HepG2 (cell line): ENCODE measurements around the gene NDEL1. TPM values are rescaled to one million over a fixed set of nuclear protein-coding genes. Genes with fewer than 3 reads are reported as not detected.

Experiments used
- ARNT ChIP-seq: fragments of 450-650 bp; IDR thresholded peaks from 2 replicates; pipeline ENCODE4 v1.6.1; 2017
- CBFB ChIP-seq: sonication (generic); formaldehyde crosslinking; IDR thresholded peaks from 2 replicates; pipeline ENCODE4 v1.4.0; 2020; ENCODE audit warnings: missing genetic modification reagents
- E2F5 ChIP-seq: sonication (generic); formaldehyde crosslinking; conservative IDR thresholded peaks from 2 replicates; pipeline ENCODE4 v1.4.0; 2020; ENCODE audit warnings: missing genetic modification reagents
- FIP1L1 ChIP-seq: fragments of 200-400 bp; formaldehyde crosslinking; IDR thresholded peaks from 2 replicates; pipeline ENCODE4 v1.6.1; 2018; ENCODE audit warnings: low read depth, mild to moderate bottlenecking, low read length, moderate library complexity, borderline replicate concordance; ENCODE audit not compliant: insufficient read depth
- FOXM1 ChIP-seq: sonication (generic); formaldehyde crosslinking; IDR thresholded peaks from 2 replicates; pipeline ENCODE4 v1.5.0; 2020; ENCODE audit warnings: missing genetic modification reagents
- HMG20A ChIP-seq: IDR thresholded peaks from 2 replicates; pipeline ENCODE4 v1.6.1; 2016; ENCODE audit warnings: borderline replicate concordance
- HNRNPH1 ChIP-seq: fragments of 200-400 bp; formaldehyde crosslinking; optimal IDR thresholded peaks from 2 replicates; pipeline ENCODE3; 2017; ENCODE audit warnings: mild to moderate bottlenecking, low read depth, low read length
- HOXD1 ChIP-seq: sonication (generic); formaldehyde crosslinking; IDR thresholded peaks from 2 replicates; pipeline ENCODE4 v1.5.0; 2020; ENCODE audit warnings: missing genetic modification reagents
- MTA1 ChIP-seq: sonication (generic); formaldehyde crosslinking; IDR thresholded peaks from 2 replicates; pipeline ENCODE4 v1.4.0; 2020; ENCODE audit warnings: missing genetic modification reagents, mild to moderate bottlenecking, borderline replicate concordance
- MXI1 ChIP-seq: IDR thresholded peaks from 3 replicates; pipeline ENCODE4 v1.6.1; 2012; ENCODE audit warnings: low read depth, low read length, inconsistent platforms, borderline replicate concordance
- NFYC ChIP-seq: IDR thresholded peaks from 2 replicates; pipeline ENCODE4 v1.6.1; 2016; ENCODE audit warnings: missing genetic modification reagents, missing compliant biosample characterization
- NR2F1 ChIP-seq, 2 experiments: fragments of 450-650 bp in 1 of 2; formaldehyde crosslinking in 1 of 2; IDR thresholded peaks; 2 replicates each; pipeline versions ENCODE4 v1.5.0 to v1.6.1; 2016 to 2020; ENCODE audit warnings: mild to moderate bottlenecking in 1 of 2, missing compliant biosample characterization in 1 of 2, missing genetic modification reagents in 1 of 2, moderate library complexity in 1 of 2
- PAF1 ChIP-seq: IDR thresholded peaks from 2 replicates; pipeline ENCODE4 v1.6.1; 2016; ENCODE audit warnings: missing genetic modification reagents, missing compliant biosample characterization
- RFXAP ChIP-seq: sonication (generic); formaldehyde crosslinking; IDR thresholded peaks from 2 replicates; pipeline ENCODE4 v1.4.0; 2020; ENCODE audit warnings: missing genetic modification reagents, borderline replicate concordance
- TCF7 ChIP-seq: sonication (generic); IDR thresholded peaks from 2 replicates; pipeline ENCODE4 v1.6.1; 2016; ENCODE audit warnings: antibody characterized with exemption, low read depth
- TEAD2 ChIP-seq: sonication (generic); formaldehyde crosslinking; IDR thresholded peaks from 2 replicates; pipeline ENCODE4 v1.9.0; 2021; ENCODE audit warnings: missing genetic modification reagents
- XBP1 ChIP-seq: sonication (generic); formaldehyde crosslinking; IDR thresholded peaks from 2 replicates; pipeline ENCODE4 v1.5.0; 2020; ENCODE audit warnings: missing genetic modification reagents
- ZBTB21 ChIP-seq: sonication (generic); formaldehyde crosslinking; IDR thresholded peaks from 2 replicates; pipeline ENCODE4 v1.4.0; 2020; ENCODE audit warnings: missing genetic modification reagents
- ZC3H4 ChIP-seq: sonication (generic); formaldehyde crosslinking; IDR thresholded peaks from 2 replicates; pipeline ENCODE4 v1.4.0; 2020; ENCODE audit warnings: missing genetic modification reagents, borderline replicate concordance
- ZNF296 ChIP-seq: sonication (generic); formaldehyde crosslinking; conservative IDR thresholded peaks from 2 replicates; pipeline ENCODE4 v1.5.0; 2020; ENCODE audit warnings: mild to moderate bottlenecking, missing genetic modification reagents
- ZNF441 ChIP-seq: sonication (generic); formaldehyde crosslinking; IDR thresholded peaks from 2 replicates; pipeline ENCODE4 v1.7.0; 2021; ENCODE audit warnings: missing genetic modification reagents, borderline replicate concordance
- ZNF451 ChIP-seq: sonication (generic); formaldehyde crosslinking; IDR thresholded peaks from 2 replicates; pipeline ENCODE4 v1.5.0; 2020; ENCODE audit warnings: mild to moderate bottlenecking, missing genetic modification reagents
- ZNF605 ChIP-seq: sonication (generic); formaldehyde crosslinking; IDR thresholded peaks from 2 replicates; pipeline ENCODE4 v1.8.0; 2022; ENCODE audit warnings: mild to moderate bottlenecking, missing genetic modification reagents
- ZNF670 ChIP-seq: sonication (generic); formaldehyde crosslinking; IDR thresholded peaks from 2 replicates; pipeline ENCODE4 v1.8.0; 2022; ENCODE audit warnings: mild to moderate bottlenecking, missing genetic modification reagents, borderline replicate concordance
- ZNF713 ChIP-seq: sonication (generic); formaldehyde crosslinking; IDR thresholded peaks from 2 replicates; pipeline ENCODE4 v1.4.0; 2020; ENCODE audit warnings: mild to moderate bottlenecking, missing genetic modification reagents
- ZNF816 ChIP-seq: sonication (generic); formaldehyde crosslinking; IDR thresholded peaks from 2 replicates; pipeline ENCODE4 v1.8.0; 2022; ENCODE audit warnings: missing genetic modification reagents, mild to moderate bottlenecking, borderline replicate concordance
- ZSCAN29 ChIP-seq: sonication (generic); formaldehyde crosslinking; conservative IDR thresholded peaks from 2 replicates; pipeline ENCODE4 v1.4.0; 2020; ENCODE audit warnings: mild to moderate bottlenecking, missing genetic modification reagents
- polyA plus RNA-seq, 8 experiments: library from polyadenylated mRNA; depleted of rRNA in 3 of 8; stranded (reverse) in 7 of 8; unstranded in 1 of 8; fragments of >200 nt; fragmentation: Illumina TruSeq in 4 of 8; extraction: Trizol in 4 of 8; gene quantifications; 2 replicates each; pipeline versions ENCODE4 v1.2.1 to v1.2.3, GENCODE V29; 2011 to 2016; ENCODE audit warnings: low read depth in 4 of 8, missing spikeins in 1 of 8, mixed read lengths in 1 of 8; ENCODE audit not compliant: insufficient read depth in 1 of 8
- total RNA-seq, 5 experiments: library from RNA; depleted of rRNA; stranded (reverse); fragments of >200 nt; fragmentation: Illumina TruSeq; extraction: Trizol; gene quantifications; 2 replicates each; pipeline ENCODE4 v1.2.3, GENCODE V29; 2016; ENCODE audit warnings: low read depth in 1 of 5
- TF ChIP-seq, protein P1 (sequence below): sonication (generic); IDR thresholded peaks from 2 replicates; pipeline ENCODE4 v1.6.1; 2016; ENCODE audit warnings: low read depth, borderline replicate concordance
- TF ChIP-seq, protein P2 (sequence below): sonication (generic); formaldehyde crosslinking; IDR thresholded peaks from 2 replicates; pipeline ENCODE4 v1.5.1; 2020; ENCODE audit warnings: missing genetic modification reagents, mild to moderate bottlenecking, borderline replicate concordance

NDEL1 gene
- total and polyA plus RNA-seq, 2 of the 13 experiments (the other 11 are each of a cell fraction or from before 2014, with no cell fraction given), result 59.8 to 153 TPM

DNA sequence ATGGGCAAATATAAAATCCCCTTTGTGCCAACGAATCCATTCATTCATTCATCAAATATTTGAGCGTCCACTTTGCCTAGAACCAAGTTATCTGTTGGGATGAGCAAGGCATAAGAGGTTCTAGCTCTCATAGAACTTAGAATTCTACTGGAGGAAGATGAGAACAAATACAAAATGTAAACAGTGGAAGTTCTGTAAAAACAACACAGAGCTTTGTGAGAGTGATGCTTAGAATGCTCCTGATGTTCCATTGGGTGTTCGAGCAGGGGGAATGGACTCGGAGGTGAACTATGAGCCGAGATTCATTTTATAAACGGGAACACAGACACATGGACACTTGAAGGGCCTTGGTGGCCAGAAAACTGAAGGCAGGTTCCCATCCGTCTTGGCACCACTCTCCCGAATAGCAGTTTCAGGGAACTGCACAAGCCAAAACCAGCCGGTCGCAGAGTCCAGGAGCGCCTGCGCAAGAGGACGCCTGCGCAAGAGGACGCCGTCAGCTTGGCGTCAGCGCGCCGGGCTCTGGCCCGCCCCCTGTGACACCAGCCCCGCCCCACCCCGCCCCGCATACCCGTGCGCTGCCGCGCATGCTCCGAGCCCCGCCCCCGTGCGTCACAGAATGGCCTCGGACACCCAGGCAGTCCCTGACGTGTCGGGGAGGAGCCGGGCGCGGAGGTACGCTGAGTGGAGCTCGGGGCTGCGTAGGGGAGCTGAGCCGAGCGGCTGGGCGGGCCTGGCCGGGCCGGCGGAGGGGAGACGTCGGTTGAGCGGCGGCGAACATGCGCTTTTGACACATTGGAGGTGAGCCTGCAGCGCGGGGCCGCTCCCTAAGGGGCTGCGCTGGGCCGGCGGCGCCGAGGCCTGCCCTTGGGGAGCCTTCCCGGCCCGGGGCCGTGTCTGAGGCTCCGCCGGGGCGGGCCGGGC, at the start of gene NDEL1 (continued):
- TF ChIP-seq ZNF451, result no peak
- TF ChIP-seq ZNF441 (CRISPR knock-in tag), result peak; percentile 25; the same call in 1 of the 2 replicates
- TF ChIP-seq HOXD1 (CRISPR knock-in tag), result peak; percentile 69; the same call in 1 of the 2 replicates
- TF ChIP-seq ZSCAN29 (CRISPR knock-in tag), result no peak
- TF ChIP-seq ZNF713 (CRISPR knock-in tag), result no peak
- TF ChIP-seq, protein P1, sequence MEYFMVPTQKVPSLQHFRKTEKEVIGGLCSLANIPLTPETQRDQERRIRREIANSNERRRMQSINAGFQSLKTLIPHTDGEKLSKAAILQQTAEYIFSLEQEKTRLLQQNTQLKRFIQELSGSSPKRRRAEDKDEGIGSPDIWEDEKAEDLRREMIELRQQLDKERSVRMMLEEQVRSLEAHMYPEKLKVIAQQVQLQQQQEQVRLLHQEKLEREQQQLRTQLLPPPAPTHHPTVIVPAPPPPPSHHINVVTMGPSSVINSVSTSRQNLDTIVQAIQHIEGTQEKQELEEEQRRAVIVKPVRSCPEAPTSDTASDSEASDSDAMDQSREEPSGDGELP, result no peak
- 0 out of 2 replicates have a peak, but pooled peaks have one; percentile 10 for TF ChIP-seq ZNF605 (CRISPR knock-in tag)
- TF ChIP-seq TEAD2 (CRISPR knock-in tag), result no peak
- no peak for TF ChIP-seq TCF7
- no peak; the same call in 1 of the 2 replicates for TF ChIP-seq NFYC
- TF ChIP-seq E2F5 (CRISPR knock-in tag), result no peak
- TF ChIP-seq, protein P2, sequence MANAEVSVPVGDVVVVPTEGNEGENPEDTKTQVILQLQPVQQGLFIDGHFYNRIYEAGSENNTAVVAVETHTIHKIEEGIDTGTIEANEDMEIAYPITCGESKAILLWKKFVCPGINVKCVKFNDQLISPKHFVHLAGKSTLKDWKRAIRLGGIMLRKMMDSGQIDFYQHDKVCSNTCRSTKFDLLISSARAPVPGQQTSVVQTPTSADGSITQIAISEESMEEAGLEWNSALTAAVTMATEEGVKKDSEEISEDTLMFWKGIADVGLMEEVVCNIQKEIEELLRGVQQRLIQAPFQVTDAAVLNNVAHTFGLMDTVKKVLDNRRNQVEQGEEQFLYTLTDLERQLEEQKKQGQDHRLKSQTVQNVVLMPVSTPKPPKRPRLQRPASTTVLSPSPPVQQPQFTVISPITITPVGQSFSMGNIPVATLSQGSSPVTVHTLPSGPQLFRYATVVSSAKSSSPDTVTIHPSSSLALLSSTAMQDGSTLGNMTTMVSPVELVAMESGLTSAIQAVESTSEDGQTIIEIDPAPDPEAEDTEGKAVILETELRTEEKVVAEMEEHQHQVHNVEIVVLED (CRISPR knock-in tag), result peak; percentile 90
- TF ChIP-seq ZNF670 (CRISPR knock-in tag), result 0 out of 2 replicates have a peak, but pooled peaks have one; percentile 43
- no peak for TF ChIP-seq FIP1L1
- TF ChIP-seq CBFB, result no peak
- no peak for TF ChIP-seq MTA1 (CRISPR knock-in tag)
- no peak for TF ChIP-seq ZC3H4 (CRISPR knock-in tag)
- TF ChIP-seq ZNF296 (CRISPR knock-in tag), result no peak
- TF ChIP-seq MXI1, result peak; percentile 89; the same call in 2 of the 3 replicates
- TF ChIP-seq ZBTB21 (CRISPR knock-in tag), result peak; percentile 39; the same call in 1 of the 2 replicates
- TF ChIP-seq XBP1 (CRISPR knock-in tag), result 0 out of 2 replicates have a peak, but pooled peaks have one; percentile 41
- no peak for TF ChIP-seq HMG20A (CRISPR knock-in tag)
- peak; percentile 86; the same call in 1 of the 2 replicates for TF ChIP-seq RFXAP (CRISPR knock-in tag)
- TF ChIP-seq ZNF816 (CRISPR knock-in tag), result peak; percentile 77; the same call in 1 of the 2 replicates
- TF ChIP-seq ARNT, result no peak
- TF ChIP-seq PAF1, result no peak
- no peak for TF ChIP-seq HNRNPH1
- no peak for TF ChIP-seq NR2F1 (CRISPR knock-in tag; IDR thresholded peaks at IDR 0.05)
- TF ChIP-seq FOXM1 (CRISPR knock-in tag), result no peak
